Body of pancreas (tissue), 4 donors: ENCODE data around the gene TRIM37. TPM values are rescaled to one million over a fixed set of nuclear protein-coding genes. Genes with fewer than 3 reads are reported as not detected.

Experiments
- ATAC-seq: fragments of 150-250 bp; one replicate; pipeline ENCODE4 v1.9.1; 2016
- DNase-seq, 4 donors: peaks; one replicate each; pipeline ENCODE4 v3.0.0-alpha.2; 2019
- H3K27ac ChIP-seq, 4 donors: fragments of 200-600 bp; sonication (generic); 1 replicate in 3 of 4; 2 replicates in 1 of 4; pipeline versions ENCODE4 v1.5.1 to v1.6.1; 2016 to 2019; ENCODE audit warnings: mild to moderate bottlenecking in 1 of 4, mixed read lengths in 1 of 4, moderate library complexity in 1 of 4
- H3K27me3 ChIP-seq, 2 donors: fragments of 200-600 bp; sonication (generic); one replicate each; pipeline ENCODE4 v1.6.0; 2016; ENCODE audit warnings: mild to moderate bottlenecking in 1 of 2
- H3K36me3 ChIP-seq, 2 donors: fragments of 200-600 bp; sonication (generic); replicated peaks in 1 of 2; 2 replicates each; pipeline ENCODE4 v1.5.1; 2016; ENCODE audit warnings: low read depth in 2 of 2; ENCODE audit not compliant: insufficient read depth in 1 of 2
- H3K4me1 ChIP-seq: fragments of 200-600 bp; sonication (generic); one replicate; pipeline ENCODE4 v1.6.0; 2016
- H3K4me3 ChIP-seq, 2 donors: fragments of 200-600 bp; sonication (generic); 1 replicate in 1 of 2; 2 replicates in 1 of 2; pipeline ENCODE4 v1.5.1; 2016 to 2019
- H3K9me3 ChIP-seq, 3 donors: fragments of 200-600 bp; sonication (generic); 1 replicate in 2 of 3; 2 replicates in 1 of 3; pipeline ENCODE4 v1.5.1; 2016
- CTCF ChIP-seq, 7 experiments: fragments of 450-650 bp in 4 of 7; fragments of 200-600 bp in 3 of 7; sonication (generic) in 3 of 7; IDR thresholded peaks; one replicate each; pipeline ENCODE4 v1.5.1; 2016 to 2019; ENCODE audit warnings: antibody characterized with exemption in 7 of 7
- POLR2A ChIP-seq, 3 donors: fragments of 450-650 bp; IDR thresholded peaks; one replicate each; pipeline ENCODE4 v1.6.1; 2016; ENCODE audit warnings: antibody characterized with exemption in 3 of 3, mild to moderate bottlenecking in 2 of 3
- WGBS, 2 donors: methylation state at CpG; one replicate each; pipeline ENCODE4 v1.1.5; 2017; 5-methylcytosine and 5-hydroxymethylcytosine counted together
- intact Hi-C: fragments of 100-400 bp; cut with DNase I; formaldehyde crosslinking; loops from one replicate; pipeline ENCODE4 v1.15.1; 2023
- total RNA-seq, 2 donors: library from RNA; depleted of rRNA; stranded (reverse); fragments of >200 nt; gene quantifications; one replicate each; pipeline ENCODE4 v1.1.0, GENCODE V29; 2016

The TRIM37 gene
- total RNA-seq, 2 donors from 2014 or later: 11.7 to 12.2 TPM

DNA sequence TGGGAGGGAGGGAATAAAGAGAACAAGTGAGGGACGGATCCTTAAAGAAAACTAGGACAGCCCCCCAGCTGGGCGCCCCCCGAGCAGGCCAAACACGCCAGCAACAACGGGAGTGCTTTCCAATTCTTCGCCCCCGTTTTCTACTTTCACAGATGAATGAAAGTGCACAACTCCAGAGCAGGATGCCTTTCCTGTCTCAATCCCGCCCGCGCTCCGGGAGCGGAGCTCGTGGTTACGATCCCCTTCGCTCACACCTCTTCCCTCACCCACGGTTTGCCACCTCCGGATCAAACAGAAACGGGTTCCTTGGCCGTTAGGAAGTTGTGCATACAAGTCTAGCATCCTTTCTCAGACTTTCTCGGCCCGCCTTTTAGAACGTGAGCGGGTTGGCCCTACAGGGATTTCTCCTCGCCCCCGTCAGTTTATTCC lies 47.6 kb upstream of the TRIM37 start:
- Histone ChIP-seq H3K4me3 (peak overlapping the region; percentile 44 to 75), H3K4me1 (peaks cover 15% of the 10 kb centered on the region), H3K27me3 (no peaks in the 10 kb centered on the region), H3K36me3 (no peaks in the 10 kb centered on the region), H3K9me3 (no peaks in the 10 kb centered on the region), H3K27ac (peak overlapping the region; percentile 60 to 87 (median 73))
- ATAC-seq (no peak), DNase-seq (peak; percentile 25 to 46 (median 42))
- intact Hi-C loops: no loop called here
- no peak for TF ChIP-seq CTCF (IDR thresholded peaks at IDR 0.05)
- TF ChIP-seq POLR2A (IDR thresholded peaks at IDR 0.05): no peak
- WGBS, 2 donors: 0 to 1% methylated on average over 25 of the region's 25 CpGs

DNA sequence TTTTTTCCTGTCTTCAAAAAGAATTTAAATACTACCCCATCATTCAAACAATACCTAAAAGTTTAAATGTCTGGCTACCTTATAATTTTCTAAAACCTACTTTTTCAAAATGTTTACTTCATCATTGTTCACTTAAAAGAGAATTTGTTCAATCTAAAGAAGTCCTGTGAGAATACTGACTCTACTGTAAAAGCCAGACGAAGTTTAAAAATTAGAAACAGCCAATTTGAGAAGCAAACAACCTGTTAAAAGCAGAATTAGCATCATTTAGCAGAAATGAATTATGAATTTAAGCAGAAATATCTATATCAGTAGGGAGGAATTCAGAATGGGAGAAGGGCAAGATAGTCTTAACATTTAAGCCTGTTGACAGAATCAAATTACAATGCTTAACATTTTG lies 46.2 kb upstream of the TRIM37 start:
- 86 to 87% methylated on average over 1 of the region's 1 CpG for WGBS, 2 donors
- no peak for ATAC-seq
- H3K36me3 ChIP-seq: no peaks in the 10 kb centered on the region
- H3K4me1 ChIP-seq: peaks cover 15% of the 10 kb centered on the region
- no peaks in the 10 kb centered on the region for H3K9me3 ChIP-seq
- no peak overlapping the region for H3K27ac ChIP-seq
- H3K4me3 ChIP-seq: no peak overlapping the region
- no peak for TF ChIP-seq POLR2A (IDR thresholded peaks at IDR 0.05)
- no peak for TF ChIP-seq CTCF (IDR thresholded peaks at IDR 0.05)
- intact Hi-C loops: no loop called here
- no peaks in the 10 kb centered on the region for H3K27me3 ChIP-seq
- no peak for DNase-seq

GRCh38 chr17:59151591-59151990 lies 44.9 kb upstream of the TRIM37 start:
- Histone ChIP-seq H3K36me3 (no peaks in the 10 kb centered on the region), H3K4me3 (no peak overlapping the region), H3K27ac (no peak overlapping the region), H3K27me3 (no peaks in the 10 kb centered on the region), H3K9me3 (no peaks in the 10 kb centered on the region), H3K4me1 (peaks cover 15% of the 10 kb centered on the region)
- DNase-seq (no peak), ATAC-seq (no peak)
- 67 to 76% methylated on average over 1 of the region's 1 CpG for WGBS, 2 donors
- intact Hi-C loops: no loop called here
- TF ChIP-seq POLR2A (IDR thresholded peaks at IDR 0.05): no peak

DNA sequence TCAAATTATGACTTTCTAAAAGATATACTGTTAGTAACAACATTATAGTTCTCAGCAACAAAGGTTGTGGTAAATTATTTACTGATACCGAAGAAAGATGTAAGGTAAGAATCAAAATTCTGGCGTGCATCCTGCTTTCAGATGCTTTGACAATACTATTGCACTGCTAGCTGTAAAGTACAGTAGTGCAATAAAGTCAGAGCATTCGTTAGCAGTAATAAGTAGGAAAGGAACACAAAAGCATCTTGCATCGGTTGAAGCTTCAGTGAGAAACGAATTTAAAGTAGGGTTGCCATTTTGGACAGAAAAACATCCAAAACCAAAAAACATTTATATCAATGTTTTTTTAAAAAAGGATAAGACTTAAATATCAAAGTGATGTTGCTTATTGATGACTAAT lies 44.3 kb upstream of the TRIM37 start:
- H3K27me3 ChIP-seq: no peaks in the 10 kb centered on the region
- TF ChIP-seq CTCF (IDR thresholded peaks at IDR 0.05) (no peak), POLR2A (IDR thresholded peaks at IDR 0.05) (no peak)
- no peak for DNase-seq
- no peak overlapping the region for H3K27ac ChIP-seq
- H3K36me3 ChIP-seq: no peaks in the 10 kb centered on the region
- peaks cover 13% of the 10 kb centered on the region for H3K4me1 ChIP-seq
- intact Hi-C loops: no loop called here
- WGBS, 2 donors: 74 to 80% methylated on average over 5 of the region's 5 CpGs
- ATAC-seq: no peak
- H3K4me3 ChIP-seq: no peak overlapping the region
- H3K9me3 ChIP-seq: no peaks in the 10 kb centered on the region

DNA sequence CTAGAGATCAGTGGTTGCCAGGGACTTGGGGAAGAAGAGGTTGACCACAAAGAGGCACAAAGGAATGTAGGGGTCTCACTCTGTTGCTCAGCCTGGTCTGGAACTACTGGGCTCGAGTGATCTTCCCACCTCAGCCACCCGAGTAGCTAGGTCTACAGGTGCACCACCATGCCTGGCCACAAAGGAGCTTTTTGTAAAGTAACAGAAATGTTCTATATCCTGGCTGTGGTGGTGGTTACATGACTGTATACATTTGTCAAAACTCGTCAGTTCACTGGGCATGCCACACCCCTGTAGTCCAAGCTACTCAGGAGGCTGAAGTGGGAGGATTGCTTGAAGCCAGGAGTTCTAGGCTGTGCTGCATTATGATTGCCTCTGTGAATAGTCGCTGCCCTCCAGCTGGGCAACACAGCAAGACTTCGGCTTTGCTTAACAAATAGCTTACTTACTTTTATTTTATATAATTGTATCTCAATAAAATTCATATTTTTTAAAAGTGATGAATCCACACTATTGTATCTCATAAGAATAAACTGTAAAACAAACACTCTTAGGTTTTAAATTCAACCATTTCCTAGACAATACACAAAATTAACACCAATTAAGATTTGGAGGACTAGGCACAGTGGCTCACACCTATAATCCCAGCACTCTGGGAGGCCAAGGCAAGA lies 43.3 kb upstream of the TRIM37 start:
- no peak for ATAC-seq
- 92 to 93% methylated on average over 5 of the region's 5 CpGs for WGBS, 2 donors
- no peaks in the 10 kb centered on the region for H3K36me3 ChIP-seq
- H3K27me3 ChIP-seq: no peaks in the 10 kb centered on the region
- no peak overlapping the region for H3K27ac ChIP-seq
- no peak overlapping the region for H3K4me3 ChIP-seq
- no peaks in the 10 kb centered on the region for H3K9me3 ChIP-seq
- peaks cover 9% of the 10 kb centered on the region for H3K4me1 ChIP-seq
- no peak for TF ChIP-seq POLR2A (IDR thresholded peaks at IDR 0.05)
- no peak for TF ChIP-seq CTCF (IDR thresholded peaks at IDR 0.05)
- intact Hi-C loops: no loop called here
- DNase-seq: no peak
